Kidney epithelial cell (primary cell): ENCODE measurements around the gene TRAIP. TPM values are rescaled to one million over a fixed set of nuclear protein-coding genes. Genes with fewer than 3 reads are reported as not detected.

Experiments
- DNase-seq: peaks from one replicate; pipeline ENCODE4 v3.0.0-alpha.2; 2010; ENCODE audit warnings: low read depth
- H3K27me3 ChIP-seq: 2 replicates; pipeline ENCODE4 v1.6.0; 2011; ENCODE audit warnings: low read length; ENCODE audit not compliant: control insufficient read depth, insufficient read depth
- H3K36me3 ChIP-seq: 2 replicates; pipeline ENCODE4 v1.5.1; 2011; ENCODE audit warnings: low read length; ENCODE audit not compliant: control insufficient read depth, insufficient read depth
- H3K4me3 ChIP-seq: 2 replicates; pipeline ENCODE4 v1.5.1; 2011; ENCODE audit warnings: low read depth, mild to moderate bottlenecking, control low read depth, low read length
- CTCF ChIP-seq: IDR thresholded peaks from 2 replicates; pipeline ENCODE4 v1.5.1; 2011; ENCODE audit warnings: mild to moderate bottlenecking, moderate library complexity, low read length, control low read depth, inconsistent platforms; ENCODE audit not compliant: insufficient read depth, poor library complexity, severe bottlenecking
- total RNA-seq: library from RNA; depleted of rRNA; stranded (reverse); fragments of >200 nt; gene quantifications from 2 replicates; pipeline ENCODE4 v1.2.3, GENCODE V29; 2015

TRAIP gene
- total RNA-seq, 1 donor from 2014 or later, result 5.4 TPM

- DNase-seq, result no peak
- no peak for TF ChIP-seq CTCF
- Histone ChIP-seq H3K27me3 (peaks cover 60% of the 10 kb centered on the region), H3K4me3 (no peak within 1 kb of the TSS), H3K36me3 (no peaks in the 10 kb centered on the region)
Observed at GRCh38 chr3:49869525-49870126, 13.3 kb upstream of the TRAIP start, which contains the start of gene CAMKV. CAMKV (minus strand) TSS chr3:49869906; CDS start chr3:49862388, 7,518 bp downstream.

DNA sequence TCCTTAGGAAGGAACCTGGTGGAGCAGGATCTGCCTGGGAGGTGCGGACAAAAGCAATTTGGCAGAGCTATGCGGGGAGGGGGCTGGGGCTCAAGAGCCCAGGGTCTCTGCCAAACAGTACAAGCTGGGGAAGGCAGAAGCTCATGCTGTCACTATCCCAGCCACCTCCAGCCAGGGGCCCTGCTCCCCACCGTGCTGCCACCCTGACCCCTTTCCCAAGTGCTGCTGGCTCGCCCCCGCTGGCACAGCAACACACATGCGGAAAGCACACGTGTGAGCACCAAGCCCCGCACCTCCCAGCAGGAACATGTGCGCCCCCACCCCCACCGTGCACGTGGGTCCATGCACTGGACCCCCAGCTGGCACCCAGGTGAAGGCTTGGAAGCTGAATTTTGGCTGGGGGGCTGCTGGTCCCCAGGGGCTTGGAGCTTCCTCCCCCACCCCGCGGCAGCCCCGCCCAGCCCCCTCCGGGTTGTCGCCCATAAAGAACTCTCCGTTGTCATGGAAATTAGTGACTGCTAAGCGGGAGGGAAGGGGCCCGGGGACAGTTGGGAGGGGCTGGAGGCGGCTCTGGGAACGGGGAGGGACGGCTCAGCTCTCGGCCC, 12.6 kb upstream of the TRAIP start:
- H3K36me3 ChIP-seq, result no peaks in the 10 kb centered on the region
- H3K4me3 ChIP-seq, result no peak overlapping the region
- H3K27me3 ChIP-seq, result peaks cover 66% of the 10 kb centered on the region
- no peak for DNase-seq
- no peak for TF ChIP-seq CTCF

GRCh38 chr3:49867871-49868321, 11.5 kb upstream of the TRAIP start:
- DNase-seq, result peak; percentile 14
- Histone ChIP-seq H3K36me3 (no peaks in the 10 kb centered on the region), H3K27me3 (peaks cover 70% of the 10 kb centered on the region), H3K4me3 (no peak overlapping the region)
- TF ChIP-seq CTCF, result no peak

GRCh38 chr3:49867400-49867799, 11.0 kb upstream of the TRAIP start:
- no peak overlapping the region for H3K4me3 ChIP-seq
- no peak for DNase-seq
- TF ChIP-seq CTCF, result no peak
- H3K27me3 ChIP-seq, result peaks cover 69% of the 10 kb centered on the region
- no peaks in the 10 kb centered on the region for H3K36me3 ChIP-seq

DNA sequence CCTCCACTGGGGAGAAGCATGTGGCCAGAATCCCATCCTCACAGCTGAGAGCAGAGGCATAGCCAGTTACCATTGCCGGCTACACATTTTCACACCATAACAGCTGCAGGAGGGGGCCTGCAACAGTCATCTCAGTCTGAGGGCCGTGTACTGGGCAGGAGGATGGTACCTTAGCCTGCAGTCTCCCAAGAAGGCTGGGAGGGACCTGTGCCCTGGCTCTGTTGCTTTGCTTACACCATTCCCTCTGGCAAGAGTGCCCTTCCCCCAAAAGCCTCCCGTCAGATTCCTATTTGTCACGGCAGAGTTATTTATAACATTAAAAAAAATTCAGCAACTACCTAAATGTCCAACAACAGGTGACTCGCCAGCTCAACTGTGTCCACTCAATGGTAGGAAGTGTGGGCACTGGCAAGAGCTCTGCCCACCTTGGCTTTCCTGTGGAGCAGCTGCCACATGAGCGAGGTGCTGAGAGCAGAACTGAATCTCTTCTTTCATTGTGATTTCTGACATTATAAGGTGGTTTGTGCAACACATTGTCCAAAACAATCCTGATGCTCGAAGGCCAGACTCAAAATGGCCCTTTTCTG, 8.9 kb upstream of the TRAIP start:
- peaks cover 58% of the 10 kb centered on the region for H3K27me3 ChIP-seq
- DNase-seq, result no peak
- no peak overlapping the region for H3K4me3 ChIP-seq
- TF ChIP-seq CTCF, result no peak
- no peaks in the 10 kb centered on the region for H3K36me3 ChIP-seq
